ENCODE data around the gene SLC35A5. TPM values are rescaled to one million over a fixed set of nuclear protein-coding genes. Genes with fewer than 3 reads are reported as not detected.

Gene SLC35A5
- total and polyA plus RNA-seq, 2 of the 4 experiments (the other 2 are of a cell fraction) = 19.5 to 25.6 TPM

GRCh38 chr3:112605285-112605684, 43.4 kb downstream of the SLC35A5 start:
- no TSS peak for BruUV-seq (replicated peaks)
- no peak overlapping the region for H4K8ac ChIP-seq (ENCODE audit: low read depth in 2 of 2, low read length in 2 of 2)
- no peak overlapping the region for H2BK120ac ChIP-seq (ENCODE audit: low read depth, low read length)
- H3K23ac ChIP-seq (ENCODE audit: low read depth, low read length) = no peak overlapping the region
- peak; percentile 99 for DNase-seq
- no peak overlapping the region for H3K9ac ChIP-seq (ENCODE audit: low read depth, low read length)
- in situ Hi-C loops (cut with MboI; ENCODE audit: low sequenced_read_pairs) = no loop called here
- H3K4me2 ChIP-seq (ENCODE audit: low read depth, low read length) = no peak overlapping the region
- intact Hi-C loops (cut with micrococcal nuclease) = no loop called here
- TF ChIP-seq CTCF (conservative IDR thresholded peaks at IDR 0.05; ENCODE audit: low read depth, low read length) (no peak), MXI1 (IDR thresholded peaks at IDR 0.05; ENCODE audit: borderline replicate concordance, low read depth, low read length) (0 out of 2 replicates have a peak, but pooled peaks have one; percentile 61), RFX5 (IDR thresholded peaks at IDR 0.05; ENCODE audit: low read depth, low read length) (no peak), CEBPB (IDR thresholded peaks at IDR 0.05; ENCODE audit: low read depth, low read length) (peak; percentile 30; the same call in 1 of the 2 replicates), NFE2L2 (IDR thresholded peaks at IDR 0.05; ENCODE audit: low read depth, low read length) (peak; percentile 43; the same call in 1 of the 2 replicates), MAFK (IDR thresholded peaks at IDR 0.05; ENCODE audit: low read depth, low read length) (peak; percentile 84), POLR2A (IDR thresholded peaks at IDR 0.05; ENCODE audit: low read depth, low read length) (no peak), RCOR1 (IDR thresholded peaks at IDR 0.05; ENCODE audit: insufficient replicate concordance, low read length) (peak; percentile 46), FOS (IDR thresholded peaks at IDR 0.05; ENCODE audit: low read depth, low read length) (peak; percentile 32; the same call in 1 of the 2 replicates)
- WGBS, 2 experiments (ENCODE audit: extremely low coverage in 2 of 2, insufficient read length in 1 of 2) = 87% methylated on average over 6 of the region's 9 CpGs; no CpG with 5 or more reads in 1 of the 2 experiments
- no peak overlapping the region for H3K14ac ChIP-seq (replicated peaks; ENCODE audit: low read depth, low read length)
- peak; percentile 92 for ATAC-seq (ENCODE audit: low read depth)
- no peak overlapping the region for H3K4me3 ChIP-seq (ENCODE audit: insufficient read depth, low read depth, low read length)
- H3K56ac ChIP-seq (ENCODE audit: extremely low read depth, insufficient read depth, low read length) = no peak overlapping the region
- no peak overlapping the region for H2BK5ac ChIP-seq (ENCODE audit: low read depth, low read length, poor library complexity, severe bottlenecking)
- H2AFZ ChIP-seq (replicated peaks; ENCODE audit: low read length, poor library complexity) = no peak overlapping the region
- dilution Hi-C loops (cut with HindIII; ENCODE audit: low sequenced_read_pairs, unreplicated experiment) = no loop called here
- ChIA-PET POLR2A (ENCODE audit: unreplicated experiment) (no interaction called here), CTCF (interaction anchor here (0.5 to 0.8 kb wide), 2 partner anchors 8 to 430 kb away, joined by 3 read pairs; no protein-coding TSS in a partner anchor)
- no peaks in the 10 kb centered on the region for H3K27me3 ChIP-seq (ENCODE audit: control insufficient read depth, insufficient read depth, low read length)
- no peak overlapping the region for H3K4ac ChIP-seq (ENCODE audit: low read depth, low read length)
- H4K20me1 ChIP-seq (ENCODE audit: insufficient read depth, low read length) = no peaks in the 10 kb centered on the region
- no peak overlapping the region for H2AK9ac ChIP-seq (replicated peaks; ENCODE audit: low read depth, low read length, poor library complexity)
- no peak overlapping the region for H3K18ac ChIP-seq (ENCODE audit: low read depth, low read length)
- peaks cover 3% of the 10 kb centered on the region; the same call in 1 of the 2 replicates for H3K4me1 ChIP-seq (ENCODE audit: control insufficient read depth, insufficient read depth, low read length)
- H3K36me3 ChIP-seq (ENCODE audit: control insufficient read depth, insufficient read depth, low read length) = peaks cover 23% of the 10 kb centered on the region
- no peak overlapping the region for H4K5ac ChIP-seq (ENCODE audit: low read depth, low read length)
- no peaks in the 10 kb centered on the region for H3K79me1 ChIP-seq (ENCODE audit: low read depth in 1 of 2, low read length in 2 of 2)
- H2BK20ac ChIP-seq (ENCODE audit: low read depth, low read length) = no peak overlapping the region
- no peak overlapping the region; the same call in 1 of the 2 replicates for H2AK5ac ChIP-seq (ENCODE audit: low read depth, low read length)
- no peak overlapping the region for H4K91ac ChIP-seq (ENCODE audit: insufficient read depth, low read depth, low read length)
- no peaks in the 10 kb centered on the region for H3K9me3 ChIP-seq (ENCODE audit: control insufficient read depth, insufficient read depth, low read length)
- H3K27ac ChIP-seq (ENCODE audit: insufficient read depth, low read length) = no peak overlapping the region
- H2BK15ac ChIP-seq (ENCODE audit: low read depth, low read length) = peak overlapping the region; percentile 36; the same call in 1 of the 3 replicates
- H3K9me1 ChIP-seq (ENCODE audit: insufficient read depth, low read length) = 0 out of 2 replicates have a peak, but pooled peaks cover 3% of the 10 kb centered on the region

All from IMR-90 (cell line).